Gastroesophageal sphincter (tissue), 3 donors: ENCODE data around the gene SIPA1.

Experiments used
- CTCF ChIP-seq, 4 experiments: fragments of 200-600 bp in 2 of 4; fragments of 450-650 bp in 2 of 4; sonication (generic) in 1 of 4; IDR thresholded peaks; one replicate each; pipeline ENCODE4 v1.5.1; 2017 to 2019; ENCODE audit warnings: antibody characterized with exemption in 4 of 4, mild to moderate bottlenecking in 2 of 4, moderate library complexity in 2 of 4
- EP300 ChIP-seq: sonication (generic); formaldehyde crosslinking; IDR thresholded peaks from one replicate; pipeline ENCODE4 v1.6.1; 2017; ENCODE audit warnings: antibody characterized with exemption, mild to moderate bottlenecking

GRCh38 chr11:65637032-65637557, 806 bp upstream of the SIPA1 start:
- TF ChIP-seq CTCF (IDR thresholded peaks at IDR 0.05) (no peak), EP300 (no peak)
